Measurements from ENCODE around the gene PID1. TPM values are rescaled to one million over a fixed set of nuclear protein-coding genes. Genes with fewer than 3 reads are reported as not detected.

Gene PID1
- total RNA-seq, 1 donor from 2014 or later = 0.69 TPM

- no peak overlapping the region for H3K4me3 ChIP-seq (ENCODE audit: low read depth, low read length)
- no peak for TF ChIP-seq CTCF (conservative IDR thresholded peaks at IDR 0.05; ENCODE audit: low read depth, low read length)
- no peak for DNase-seq (ENCODE audit: low read depth)
Observed at GRCh38 chr2:229237270-229237669, 33.8 kb downstream of the PID1 start.

GRCh38 chr2:229235131-229235914 is 35.8 kb downstream of the PID1 start:
- no peak for TF ChIP-seq CTCF (conservative IDR thresholded peaks at IDR 0.05; ENCODE audit: low read depth, low read length)
- no peak overlapping the region for H3K4me3 ChIP-seq (ENCODE audit: low read depth, low read length)
- no peak for DNase-seq (ENCODE audit: low read depth)

GRCh38 chr2:229231885-229232284 is 39.2 kb downstream of the PID1 start:
- no peak for TF ChIP-seq CTCF (conservative IDR thresholded peaks at IDR 0.05; ENCODE audit: low read depth, low read length)
- no peak overlapping the region for H3K4me3 ChIP-seq (ENCODE audit: low read depth, low read length)
- no peak for DNase-seq (ENCODE audit: low read depth)

GRCh38 chr2:229231328-229231868 is 39.7 kb downstream of the PID1 start:
- TF ChIP-seq CTCF (conservative IDR thresholded peaks at IDR 0.05; ENCODE audit: low read depth, low read length) = no peak
- no peak overlapping the region for H3K4me3 ChIP-seq (ENCODE audit: low read depth, low read length)

GRCh38 chr2:229230911-229231310 is 40.2 kb downstream of the PID1 start:
- no peak for DNase-seq (ENCODE audit: low read depth)
- TF ChIP-seq CTCF (conservative IDR thresholded peaks at IDR 0.05; ENCODE audit: low read depth, low read length) = no peak
- no peak overlapping the region for H3K4me3 ChIP-seq (ENCODE audit: low read depth, low read length)

More at GRCh38 chr2:229231328-229231868, 39.7 kb downstream of the PID1 start:
- DNase-seq (ENCODE audit: low read depth) = no peak

GRCh38 chr2:229230256-229230655 is 40.8 kb downstream of the PID1 start:
- no peak for DNase-seq (ENCODE audit: low read depth)
- no peak overlapping the region for H3K4me3 ChIP-seq (ENCODE audit: low read depth, low read length)
- TF ChIP-seq CTCF (conservative IDR thresholded peaks at IDR 0.05; ENCODE audit: low read depth, low read length) = no peak

- no peak for DNase-seq (ENCODE audit: low read depth)
- no peak for TF ChIP-seq CTCF (conservative IDR thresholded peaks at IDR 0.05; ENCODE audit: low read depth, low read length)
- no peak overlapping the region for H3K4me3 ChIP-seq (ENCODE audit: low read depth, low read length)
Observed at GRCh38 chr2:229226382-229226781, 44.7 kb downstream of the PID1 start.
